ENCODE results near the gene DEFB115.
"Not testable (repeated sequence)": the region's sequence is repeated elsewhere in the genome, so short reads cannot be mapped to it uniquely, and the experiment has no call there.

The DEFB115 gene, protein sequence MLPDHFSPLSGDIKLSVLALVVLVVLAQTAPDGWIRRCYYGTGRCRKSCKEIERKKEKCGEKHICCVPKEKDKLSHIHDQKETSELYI

GRCh38 chr20:31257364-31257763 is at the start of gene DEFB115:
Gene DEFB115 (plus strand): TSS chr20:31257664. CDS start chr20:31257664, 0 bp downstream.
- DNase-seq = no peak

GRCh38 chr20:31236953-31237352 is 20.5 kb upstream of the DEFB115 start:
- no peak for DNase-seq

- DNase-seq = no peak
Observed at GRCh38 chr20:31237763-31238162, 19.7 kb upstream of the DEFB115 start.

- no peak for DNase-seq
Observed at GRCh38 chr20:31239139-31239538, 18.3 kb upstream of the DEFB115 start.

GRCh38 chr20:31256959-31257358 is 505 bp upstream of the DEFB115 start:
- no peak for DNase-seq

GRCh38 chr20:31260326-31260932 is 3.0 kb downstream of the DEFB115 start:
- no peak for DNase-seq

DNA sequence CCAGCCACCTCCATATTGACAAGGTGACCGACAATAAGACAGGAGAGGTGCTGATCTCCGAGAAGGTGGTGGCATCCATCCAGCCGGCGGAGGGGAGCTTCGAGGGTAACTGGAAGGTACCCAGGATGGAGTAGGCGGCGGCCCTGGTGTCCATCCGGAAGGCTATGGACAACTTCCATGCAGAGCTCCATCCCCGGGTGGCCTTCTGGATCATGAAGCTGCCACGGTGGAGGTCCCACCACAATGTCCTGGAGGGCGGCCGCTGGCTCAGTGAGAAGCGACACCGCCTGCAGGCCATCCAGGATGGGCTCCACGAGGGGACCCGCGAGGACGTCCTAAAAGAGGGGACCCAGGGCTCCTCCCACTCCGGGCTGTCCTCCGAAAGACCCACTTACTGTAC is 17.0 kb downstream of the DEFB115 start:
- DNase-seq = no peak

- no peak for DNase-seq
Observed at GRCh38 chr20:31278178-31278577, 20.7 kb downstream of the DEFB115 start.

- DNase-seq = not testable (repeated sequence)
Observed at GRCh38 chr20:31284964-31285363, 27.5 kb downstream of the DEFB115 start.

DNA sequence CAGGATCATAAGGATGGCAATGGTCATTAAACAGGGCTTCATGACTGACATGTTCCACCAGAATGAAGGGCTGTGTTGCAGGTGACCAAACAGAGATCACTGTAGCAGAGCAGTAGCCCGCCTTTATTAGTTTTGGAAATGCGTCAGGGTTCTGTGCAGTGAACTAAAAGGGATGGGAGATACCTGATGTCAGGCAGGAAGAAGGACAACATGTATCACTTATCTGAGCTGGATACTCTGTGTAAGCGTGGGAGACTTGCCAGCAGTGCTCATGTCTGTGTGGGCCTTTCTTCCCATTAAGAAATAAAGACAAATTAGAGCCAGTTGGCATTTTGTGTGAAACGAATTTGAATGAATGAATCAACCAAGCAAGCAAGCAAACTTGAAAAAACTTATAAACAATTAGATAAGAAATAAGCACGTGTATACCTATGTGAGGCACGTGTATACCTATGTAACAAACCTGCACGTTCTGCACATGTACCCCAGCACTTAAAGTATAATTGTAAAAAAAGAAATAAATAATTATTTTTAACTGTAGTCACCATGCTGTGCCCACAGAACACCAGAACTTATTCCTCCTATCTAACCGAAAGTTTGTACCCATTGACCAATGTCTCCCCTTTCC is 51.2 kb downstream of the DEFB115 start, which contains the start of gene DEFB116:
TSS of gene DEFB116 (minus strand) at position 51 of the 628 bp plus-strand sequence. CDS start at position 51, 0 bp downstream.
- no peak for DNase-seq

Data from 8988T (cell line).